Astrocyte of the spinal cord (primary cell): ENCODE data around the gene PIAS2.
"Not testable (repeated sequence)": the region's sequence is repeated elsewhere in the genome, so short reads cannot be mapped to it uniquely, and the experiment has no call there.

ENCODE experiments used
- DNase-seq: peaks from one replicate; pipeline ENCODE4 v3.0.0; 2011; ENCODE audit warnings: low read depth, low spot score
- H3K4me3 ChIP-seq: 2 replicates; pipeline ENCODE4 v1.5.1; 2011; ENCODE audit warnings: low read depth, mild to moderate bottlenecking, low read length, moderate library complexity
- CTCF ChIP-seq: IDR thresholded peaks from 2 replicates; pipeline ENCODE4 v1.5.1; 2012; ENCODE audit warnings: low read depth, mild to moderate bottlenecking, low read length, inconsistent platforms
- in situ Hi-C: cut with HindIII; loops from 2 replicates; pipeline ENCODE4 v1.10.0; 2017; ENCODE audit warnings: low sequenced_read_pairs

Gene PIAS2

GRCh38 chr18:46886893-46887292, 30.4 kb downstream of the PIAS2 start:
- no peak for TF ChIP-seq CTCF
- H3K4me3 ChIP-seq, result no peak overlapping the region
- no peak for DNase-seq
- in situ Hi-C loops, result no loop called here

GRCh38 chr18:46883180-46883579, 34.1 kb downstream of the PIAS2 start:
- no peak for DNase-seq
- in situ Hi-C loops, result no loop called here
- no peak for TF ChIP-seq CTCF
- H3K4me3 ChIP-seq, result no peak overlapping the region

GRCh38 chr18:46877329-46877987, 39.8 kb downstream of the PIAS2 start:
- no peak for TF ChIP-seq CTCF
- no peak overlapping the region for H3K4me3 ChIP-seq
- no peak for DNase-seq
- in situ Hi-C loops, result no loop called here

GRCh38 chr18:46868169-46868921, 49.0 kb downstream of the PIAS2 start:
- TF ChIP-seq CTCF, result no peak
- in situ Hi-C loops, result no loop called here
- H3K4me3 ChIP-seq, result no peak overlapping the region
- no peak for DNase-seq

- DNase-seq, result no peak
- TF ChIP-seq CTCF, result no peak
- in situ Hi-C loops, result no loop called here
- no peak overlapping the region for H3K4me3 ChIP-seq
Measured at GRCh38 chr18:46867367-46868143, 49.8 kb downstream of the PIAS2 start.

- H3K4me3 ChIP-seq, result no peak overlapping the region
- no peak for TF ChIP-seq CTCF
- no peak for DNase-seq
- in situ Hi-C loops, result no loop called here
Measured at GRCh38 chr18:46866523-46866922, 50.8 kb downstream of the PIAS2 start.

GRCh38 chr18:46865245-46865644, 52.1 kb downstream of the PIAS2 start:
- DNase-seq, in situ Hi-C loops: not testable (repeated sequence)

More at GRCh38 chr18:46865245-46865644, 52.1 kb downstream of the PIAS2 start:
- H3K4me3 ChIP-seq, result not testable (repeated sequence)
